CD4-positive, alpha-beta T cell treated with Interferon alpha-2 for 1 hour (primary cell): ENCODE results near the gene ZFX.

Source experiments
- DNase-seq, 2 donors: peaks; one replicate each; pipeline ENCODE4 v3.0.0-alpha.2; 2020 to 2022

Gene ZFX

GRCh38 chrX:24203072-24203808, 53.7 kb downstream of the ZFX start:
- no peak for DNase-seq

- DNase-seq: no peak
Observed at GRCh38 chrX:24204331-24204730, 54.8 kb downstream of the ZFX start.

GRCh38 chrX:24204958-24205357, 55.4 kb downstream of the ZFX start:
- DNase-seq: no peak

- DNase-seq: no peak
Observed at GRCh38 chrX:24207826-24208225, 58.3 kb downstream of the ZFX start.

GRCh38 chrX:24208496-24209240, 59.1 kb downstream of the ZFX start:
- DNase-seq: no peak

- no peak for DNase-seq
Observed at GRCh38 chrX:24210190-24210589, 60.7 kb downstream of the ZFX start.

- DNase-seq: no peak
Observed at GRCh38 chrX:24214568-24214967, 65.0 kb downstream of the ZFX start.

GRCh38 chrX:24215272-24215671, 65.7 kb downstream of the ZFX start:
- DNase-seq: no peak

- no peak for DNase-seq
Observed at GRCh38 chrX:24216037-24216436, 66.5 kb downstream of the ZFX start.

GRCh38 chrX:24216827-24217226, 67.3 kb downstream of the ZFX start:
- no peak for DNase-seq

GRCh38 chrX:24219320-24219719, 69.8 kb downstream of the ZFX start:
- DNase-seq: no peak

- no peak for DNase-seq
Observed at GRCh38 chrX:24221872-24222271, 72.3 kb downstream of the ZFX start.

GRCh38 chrX:24225265-24225664, 75.7 kb downstream of the ZFX start:
- no peak for DNase-seq

GRCh38 chrX:24226176-24226575, 76.6 kb downstream of the ZFX start:
- no peak for DNase-seq

GRCh38 chrX:24228596-24228995, 79.1 kb downstream of the ZFX start:
- DNase-seq: no peak

GRCh38 chrX:24229400-24229879, 79.9 kb downstream of the ZFX start:
- DNase-seq: no peak

GRCh38 chrX:24229976-24230375, 80.4 kb downstream of the ZFX start:
- DNase-seq: no peak

- no peak for DNase-seq
Observed at GRCh38 chrX:24231131-24231540, 81.6 kb downstream of the ZFX start.

- DNase-seq: no peak
Observed at GRCh38 chrX:24231641-24232179, 82.2 kb downstream of the ZFX start.

GRCh38 chrX:24232796-24233195, 83.3 kb downstream of the ZFX start:
- DNase-seq: no peak

- no peak for DNase-seq
Observed at GRCh38 chrX:24235084-24235710, 85.7 kb downstream of the ZFX start.

GRCh38 chrX:24241822-24242648, 92.5 kb downstream of the ZFX start:
- DNase-seq: peak; percentile 10 to 45
